Measurements from ENCODE around the gene SRI. TPM values are rescaled to one million over a fixed set of nuclear protein-coding genes. Genes with fewer than 3 reads are reported as not detected.

The SRI gene
- total and polyA plus RNA-seq, 4 donors = 20.4 to 70.0 (median 39.6) TPM

GRCh38 chr7:88155756-88156155 is 64.1 kb downstream of the SRI start (continued):
- TF ChIP-seq, protein P1, sequence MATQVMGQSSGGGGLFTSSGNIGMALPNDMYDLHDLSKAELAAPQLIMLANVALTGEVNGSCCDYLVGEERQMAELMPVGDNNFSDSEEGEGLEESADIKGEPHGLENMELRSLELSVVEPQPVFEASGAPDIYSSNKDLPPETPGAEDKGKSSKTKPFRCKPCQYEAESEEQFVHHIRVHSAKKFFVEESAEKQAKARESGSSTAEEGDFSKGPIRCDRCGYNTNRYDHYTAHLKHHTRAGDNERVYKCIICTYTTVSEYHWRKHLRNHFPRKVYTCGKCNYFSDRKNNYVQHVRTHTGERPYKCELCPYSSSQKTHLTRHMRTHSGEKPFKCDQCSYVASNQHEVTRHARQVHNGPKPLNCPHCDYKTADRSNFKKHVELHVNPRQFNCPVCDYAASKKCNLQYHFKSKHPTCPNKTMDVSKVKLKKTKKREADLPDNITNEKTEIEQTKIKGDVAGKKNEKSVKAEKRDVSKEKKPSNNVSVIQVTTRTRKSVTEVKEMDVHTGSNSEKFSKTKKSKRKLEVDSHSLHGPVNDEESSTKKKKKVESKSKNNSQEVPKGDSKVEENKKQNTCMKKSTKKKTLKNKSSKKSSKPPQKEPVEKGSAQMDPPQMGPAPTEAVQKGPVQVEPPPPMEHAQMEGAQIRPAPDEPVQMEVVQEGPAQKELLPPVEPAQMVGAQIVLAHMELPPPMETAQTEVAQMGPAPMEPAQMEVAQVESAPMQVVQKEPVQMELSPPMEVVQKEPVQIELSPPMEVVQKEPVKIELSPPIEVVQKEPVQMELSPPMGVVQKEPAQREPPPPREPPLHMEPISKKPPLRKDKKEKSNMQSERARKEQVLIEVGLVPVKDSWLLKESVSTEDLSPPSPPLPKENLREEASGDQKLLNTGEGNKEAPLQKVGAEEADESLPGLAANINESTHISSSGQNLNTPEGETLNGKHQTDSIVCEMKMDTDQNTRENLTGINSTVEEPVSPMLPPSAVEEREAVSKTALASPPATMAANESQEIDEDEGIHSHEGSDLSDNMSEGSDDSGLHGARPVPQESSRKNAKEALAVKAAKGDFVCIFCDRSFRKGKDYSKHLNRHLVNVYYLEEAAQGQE (IDR thresholded peaks at IDR 0.05) = no peak
- TF ChIP-seq YY1 (IDR thresholded peaks at IDR 0.05) (no peak), SP1 (IDR thresholded peaks at IDR 0.05) (no peak), FOXA2 (IDR thresholded peaks at IDR 0.05) (no peak), FOXA1 (IDR thresholded peaks at IDR 0.05) (no peak), HNF4A (conservative IDR thresholded peaks at IDR 0.05) (no peak), EGR1 (IDR thresholded peaks at IDR 0.05; ENCODE audit: low read depth in 2 of 2) (no peak), JUND (IDR thresholded peaks at IDR 0.05) (no peak), RXRA (IDR thresholded peaks at IDR 0.05) (no peak), ATF3 (IDR thresholded peaks at IDR 0.05) (no peak)

Other genes with a start within 250 kb of the SRI start
- 10 to 100 TPM in 1 of 2 donors, 1 to 10 TPM in 1; 3.7 to 43.8 TPM for gene STEAP4, start 86.9 kb upstream of the SRI start, total RNA-seq
- gene STEAP4, start 86.9 kb upstream of the SRI start, polyA plus RNA-seq = 10 to 100 TPM in 1 of 2 donors, 1 to 10 TPM in 1; 8.7 to 16.9 TPM